Transverse colon (tissue), 4 donors: Measurements from ENCODE around the gene UBE2Q2.

ENCODE experiments used
- CTCF ChIP-seq, 5 experiments: fragments of 200-600 bp in 3 of 5; fragments of 450-650 bp in 2 of 5; sonication (generic) in 3 of 5; IDR thresholded peaks; 1 replicate in 2 of 5; 2 replicates in 3 of 5; pipeline ENCODE4 v1.5.1; 2016 to 2017; ENCODE audit warnings: antibody characterized with exemption in 5 of 5, inconsistent platforms in 3 of 5, mild to moderate bottlenecking in 2 of 5, moderate library complexity in 1 of 5
- POLR2A ChIP-seq: fragments of 450-650 bp; IDR thresholded peaks from one replicate; pipeline ENCODE4 v1.6.1; 2016; ENCODE audit warnings: antibody characterized with exemption, mild to moderate bottlenecking, moderate library complexity
- POLR2AphosphoS5 ChIP-seq, 3 donors: sonication (generic); formaldehyde crosslinking; IDR thresholded peaks; one replicate each; pipeline ENCODE4 v1.6.1; 2016; ENCODE audit warnings: antibody characterized with exemption in 3 of 3

GRCh38 chr15:75900577-75900976 is 57.3 kb downstream of the UBE2Q2 start:
- TF ChIP-seq CTCF (IDR thresholded peaks at IDR 0.05) (no peak), POLR2A (no peak), POLR2AphosphoS5 (IDR thresholded peaks at IDR 0.05) (no peak)
